Neural cell (in vitro differentiated cells): Measurements from ENCODE around the gene MT1H. TPM values are rescaled to one million over a fixed set of nuclear protein-coding genes. Genes with fewer than 3 reads are reported as not detected.

Source experiments
- H2AFZ ChIP-seq: fragments of 200-600, 300-800 bp; sonication (generic), shearing (Covaris generic); 2 replicates; pipeline ENCODE4 v1.6.0; 2014; ENCODE audit warnings: low read depth, mild to moderate bottlenecking, antibody characterized with exemption, low read length, moderate library complexity
- H3F3A ChIP-seq: fragments of 200-600 bp; shearing (Covaris generic); 2 replicates; pipeline ENCODE4 v1.6.1; 2016; ENCODE audit warnings: mild to moderate bottlenecking, moderate library complexity, mixed read lengths, antibody characterized with exemption, low read length; ENCODE audit not compliant: insufficient read depth, poor library complexity, severe bottlenecking
- H3K27ac ChIP-seq: fragments of 200-600, 300-800 bp; sonication (generic), shearing (Covaris generic); 2 replicates; pipeline ENCODE4 v1.5.1; 2014; ENCODE audit warnings: mild to moderate bottlenecking, low read length, moderate library complexity
- H3K27me3 ChIP-seq: fragments of 300-800, 200-600 bp; sonication (generic), shearing (Covaris generic); 2 replicates; pipeline ENCODE4 v1.6.0; 2014; ENCODE audit warnings: mild to moderate bottlenecking, low read depth, low read length, moderate library complexity; ENCODE audit not compliant: insufficient read depth
- H3K36me3 ChIP-seq: fragments of 300-800, 200-600 bp; sonication (generic), shearing (Covaris generic); 2 replicates; pipeline ENCODE4 v1.5.1; 2014; ENCODE audit warnings: mild to moderate bottlenecking, antibody characterized with exemption, low read length, moderate library complexity; ENCODE audit not compliant: insufficient read depth
- H3K4me2 ChIP-seq: fragments of 300-800, 200-600 bp; sonication (generic), shearing (Covaris generic); 2 replicates; pipeline ENCODE4 v1.6.0; 2014; ENCODE audit warnings: mild to moderate bottlenecking, low read length
- H3K4me3 ChIP-seq: fragments of 300-800, 200-600 bp; sonication (generic), shearing (Covaris generic); 2 replicates; pipeline ENCODE4 v1.5.1; 2014; ENCODE audit warnings: mild to moderate bottlenecking, low read length, moderate library complexity
- H3K79me2 ChIP-seq: fragments of 200-600 bp; shearing (Covaris generic); replicated peaks from 2 replicates; pipeline ENCODE4 v1.6.0; 2014; ENCODE audit warnings: mild to moderate bottlenecking, low read length, moderate library complexity; ENCODE audit not compliant: insufficient read depth
- H3K9ac ChIP-seq: fragments of 300-800, 200-600 bp; sonication (generic), shearing (Covaris generic); 2 replicates; pipeline ENCODE4 v1.6.1; 2016; ENCODE audit warnings: mild to moderate bottlenecking, low read length, mixed read lengths
- H3K9me2 ChIP-seq: fragments of 200-600 bp; shearing (Covaris generic); 2 replicates; pipeline ENCODE4 v1.6.1; 2016; ENCODE audit warnings: mild to moderate bottlenecking, low read length, mixed read lengths; ENCODE audit not compliant: insufficient read depth
- H3K9me3 ChIP-seq: fragments of 200-600, 300-800 bp; sonication (generic), shearing (Covaris generic); 2 replicates; pipeline ENCODE4 v1.6.1; 2016; ENCODE audit warnings: mild to moderate bottlenecking, mixed run types, low read length, moderate library complexity, mixed read lengths
- H4K20me1 ChIP-seq: fragments of 200-600 bp; shearing (Covaris generic); 2 replicates; pipeline ENCODE4 v1.6.1; 2016; ENCODE audit warnings: mild to moderate bottlenecking, mixed run types; ENCODE audit not compliant: insufficient read depth
- EP300 ChIP-seq: fragments of 450-650 bp; conservative IDR thresholded peaks from 2 replicates; pipeline ENCODE4 v1.6.1; 2014; ENCODE audit warnings: antibody characterized with exemption, mild to moderate bottlenecking, moderate library complexity; ENCODE audit not compliant: poor library complexity, severe bottlenecking
- EZH2 ChIP-seq: fragments of 200-600, 300-800 bp; shearing (Covaris generic), sonication (generic); IDR thresholded peaks from 2 replicates; pipeline ENCODE4 v1.6.1; 2014; ENCODE audit warnings: antibody characterized with exemption, low read length, borderline replicate concordance, mild to moderate bottlenecking; ENCODE audit not compliant: insufficient read depth, poor library complexity, severe bottlenecking
- POLR2AphosphoS5 ChIP-seq: IDR thresholded peaks from 2 replicates; pipeline ENCODE4 v1.6.1; 2012
- RAD21 ChIP-seq: fragments of 450-650 bp; conservative IDR thresholded peaks from 2 replicates; pipeline ENCODE4 v1.6.1; 2014; ENCODE audit warnings: antibody characterized with exemption, mild to moderate bottlenecking, moderate library complexity
- SMC3 ChIP-seq: fragments of 450-650 bp; conservative IDR thresholded peaks from 2 replicates; pipeline ENCODE4 v1.6.1; 2014; ENCODE audit warnings: antibody characterized with exemption, mild to moderate bottlenecking, moderate library complexity; ENCODE audit not compliant: poor library complexity
- TAF1 ChIP-seq: IDR thresholded peaks from 2 replicates; pipeline ENCODE4 v1.6.1; 2012; ENCODE audit warnings: low read depth
- polyA plus RNA-seq: library from polyadenylated mRNA; depleted of rRNA; stranded (reverse); fragments of >200 nt; gene quantifications from 2 replicates; pipeline ENCODE4 v1.2.3, GENCODE V29; 2014
- TF ChIP-seq, protein P1 (sequence below): fragments of 450-650 bp; IDR thresholded peaks from 2 replicates; pipeline ENCODE4 v1.5.1; 2014; ENCODE audit warnings: antibody characterized with exemption, mild to moderate bottlenecking, moderate library complexity; ENCODE audit not compliant: poor library complexity, severe bottlenecking

MT1H gene
- polyA plus RNA-seq, 1 donor from 2014 or later, result not detected

DNA sequence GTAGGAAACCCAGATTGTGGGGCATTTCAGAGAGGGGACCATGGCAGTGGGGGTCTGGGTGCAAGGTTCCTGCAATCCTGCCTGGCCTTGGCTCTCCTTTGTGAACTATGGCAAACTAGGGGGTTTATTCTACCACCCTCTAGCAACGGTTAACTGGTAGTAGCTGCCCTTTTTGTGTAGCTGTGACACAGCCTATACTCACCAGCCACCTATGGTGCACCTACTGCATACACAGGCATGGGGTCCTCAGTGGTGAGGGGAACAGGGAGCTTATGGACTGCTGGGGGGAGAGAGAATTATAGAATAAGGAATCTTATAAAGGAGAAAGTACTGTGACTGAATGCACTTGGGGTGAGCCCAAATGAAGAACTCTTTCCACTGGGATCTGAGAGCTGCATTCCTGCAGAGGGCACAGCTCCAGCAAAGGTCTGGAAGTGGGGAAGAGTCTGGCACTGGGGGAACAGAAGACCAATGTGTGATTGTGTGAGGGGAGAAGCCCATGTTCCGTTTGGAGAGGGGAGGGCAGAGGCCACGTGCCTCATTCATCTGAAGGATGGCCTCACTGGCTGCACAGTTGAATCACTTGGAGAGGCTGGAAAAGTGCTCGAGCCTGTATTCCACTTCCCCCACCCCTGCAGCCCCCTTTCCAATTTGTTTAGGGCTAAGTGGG lies 14.8 kb downstream of the MT1H start:
- no peak overlapping the region for H2AFZ ChIP-seq
- no peaks in the 10 kb centered on the region for H3K9me3 ChIP-seq
- no peak overlapping the region for H3K9ac ChIP-seq
- H3K79me2 ChIP-seq, result no peaks in the 10 kb centered on the region
- H3F3A ChIP-seq, result no peaks in the 10 kb centered on the region
- TF ChIP-seq, protein P1, sequence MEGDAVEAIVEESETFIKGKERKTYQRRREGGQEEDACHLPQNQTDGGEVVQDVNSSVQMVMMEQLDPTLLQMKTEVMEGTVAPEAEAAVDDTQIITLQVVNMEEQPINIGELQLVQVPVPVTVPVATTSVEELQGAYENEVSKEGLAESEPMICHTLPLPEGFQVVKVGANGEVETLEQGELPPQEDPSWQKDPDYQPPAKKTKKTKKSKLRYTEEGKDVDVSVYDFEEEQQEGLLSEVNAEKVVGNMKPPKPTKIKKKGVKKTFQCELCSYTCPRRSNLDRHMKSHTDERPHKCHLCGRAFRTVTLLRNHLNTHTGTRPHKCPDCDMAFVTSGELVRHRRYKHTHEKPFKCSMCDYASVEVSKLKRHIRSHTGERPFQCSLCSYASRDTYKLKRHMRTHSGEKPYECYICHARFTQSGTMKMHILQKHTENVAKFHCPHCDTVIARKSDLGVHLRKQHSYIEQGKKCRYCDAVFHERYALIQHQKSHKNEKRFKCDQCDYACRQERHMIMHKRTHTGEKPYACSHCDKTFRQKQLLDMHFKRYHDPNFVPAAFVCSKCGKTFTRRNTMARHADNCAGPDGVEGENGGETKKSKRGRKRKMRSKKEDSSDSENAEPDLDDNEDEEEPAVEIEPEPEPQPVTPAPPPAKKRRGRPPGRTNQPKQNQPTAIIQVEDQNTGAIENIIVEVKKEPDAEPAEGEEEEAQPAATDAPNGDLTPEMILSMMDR, result no peak
- TF ChIP-seq EP300, result no peak
- no peak for TF ChIP-seq EZH2
- TF ChIP-seq POLR2AphosphoS5, result no peak
- peaks cover 26% of the 10 kb centered on the region for H3K27me3 ChIP-seq
- H4K20me1 ChIP-seq, result no peaks in the 10 kb centered on the region
- H3K36me3 ChIP-seq, result no peaks in the 10 kb centered on the region
- H3K9me2 ChIP-seq, result no peaks in the 10 kb centered on the region
- H3K27ac ChIP-seq, result no peak overlapping the region
- H3K4me2 ChIP-seq, result no peak overlapping the region
- no peak overlapping the region for H3K4me3 ChIP-seq

DNA sequence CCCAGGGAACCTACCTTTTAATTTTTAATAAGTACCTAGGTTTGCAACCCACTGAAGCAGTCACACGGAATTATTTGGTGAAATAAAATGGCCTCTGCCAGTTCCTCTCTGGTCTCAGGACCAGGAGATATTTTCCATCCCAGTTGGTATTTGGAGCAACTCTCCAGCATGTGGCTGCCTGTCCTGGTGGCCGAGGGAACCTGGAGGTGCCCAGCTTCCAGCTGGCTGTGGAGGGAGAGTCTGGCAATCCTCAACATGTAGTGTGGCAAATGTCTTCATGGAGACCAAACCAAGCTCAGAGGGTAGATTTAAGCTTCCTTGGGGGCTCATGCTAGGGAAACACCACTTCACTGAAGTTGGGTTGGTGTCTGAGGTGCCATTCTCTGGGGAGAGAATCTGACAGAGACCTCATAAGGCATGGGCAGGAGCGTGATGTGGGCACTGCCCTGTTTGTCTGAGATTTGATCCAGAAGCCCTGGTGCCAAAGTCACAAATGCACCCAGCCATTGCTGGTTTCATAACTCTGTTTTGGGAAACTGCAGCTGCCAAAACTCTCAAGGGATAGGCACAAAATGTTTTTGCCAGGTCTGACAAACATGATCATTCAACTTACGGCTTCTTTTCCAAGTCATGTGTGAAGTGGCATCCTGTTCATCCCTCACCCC lies 15.4 kb downstream of the MT1H start:
- TF ChIP-seq RAD21 (no peak), SMC3 (no peak), TAF1 (no peak), EZH2 (no peak)
- Histone ChIP-seq H3K79me2 (no peaks in the 10 kb centered on the region), H3K9me2 (no peaks in the 10 kb centered on the region), H3K9me3 (no peaks in the 10 kb centered on the region), H3K4me2 (no peak overlapping the region), H3K27me3 (peaks cover 26% of the 10 kb centered on the region), H3K4me3 (no peak overlapping the region), H2AFZ (no peak overlapping the region), H3K27ac (no peak overlapping the region), H4K20me1 (no peaks in the 10 kb centered on the region), H3F3A (no peaks in the 10 kb centered on the region), H3K36me3 (no peaks in the 10 kb centered on the region), H3K9ac (no peak overlapping the region)

DNA sequence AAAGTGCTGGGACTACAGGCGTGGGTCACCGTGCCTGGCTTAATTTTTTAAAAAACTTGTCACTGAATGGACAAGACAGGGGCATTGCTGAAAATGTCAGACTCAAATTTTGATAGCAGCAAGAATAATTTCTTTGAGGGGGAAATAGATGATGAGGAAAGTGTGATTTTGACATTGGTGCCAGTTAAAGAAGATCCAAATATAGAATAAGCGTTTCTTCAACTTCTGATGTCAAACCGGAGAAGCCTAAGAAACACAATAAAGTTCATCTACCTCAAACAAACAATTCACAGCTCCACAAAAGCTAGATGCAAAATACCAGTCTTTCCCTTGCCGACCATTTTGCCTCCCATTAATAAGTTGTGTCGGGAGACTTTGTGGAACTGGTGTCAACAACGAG lies 17.1 kb downstream of the MT1H start:
- Histone ChIP-seq H3K4me2 (no peak overlapping the region), H3K9me3 (no peaks in the 10 kb centered on the region), H3K27ac (no peak overlapping the region), H3K9ac (no peak overlapping the region), H2AFZ (no peak overlapping the region), H3K36me3 (no peaks in the 10 kb centered on the region), H4K20me1 (no peaks in the 10 kb centered on the region), H3K9me2 (no peaks in the 10 kb centered on the region), H3F3A (no peaks in the 10 kb centered on the region), H3K79me2 (no peaks in the 10 kb centered on the region), H3K4me3 (no peak overlapping the region), H3K27me3 (peaks cover 23% of the 10 kb centered on the region)
- no peak for TF ChIP-seq POLR2AphosphoS5
- TF ChIP-seq EP300, result no peak
- TF ChIP-seq TAF1, result no peak
- no peak for TF ChIP-seq EZH2
- no peak for TF ChIP-seq RAD21
- TF ChIP-seq, protein P1, result no peak
